Heart left ventricle (tissue), 16 donors: Measurements from ENCODE around the gene PVR. TPM values are rescaled to one million over a fixed set of nuclear protein-coding genes. Genes with fewer than 3 reads are reported as not detected.

ENCODE experiments used
- ATAC-seq, 4 donors: fragments of 200-7000 bp; cut with Tn5 transposase; one replicate each; pipeline ENCODE4 v1.9.1; 2020 to 2022; ENCODE audit warnings: moderate library complexity in 4 of 4, mild to moderate bottlenecking in 3 of 4, moderate number of reproducible peaks in 1 of 4
- DNase-seq, 5 donors: peaks; one replicate each; pipeline ENCODE4 v3.0.0-alpha.2; 2020
- H3K27ac ChIP-seq, 12 donors: fragments of 200-600 bp; sonication (generic) in 4 of 12; one replicate each; pipeline versions ENCODE4 v1.5.0 to v1.8.0; 2016 to 2022; ENCODE audit warnings: mild to moderate bottlenecking in 2 of 12
- H3K27me3 ChIP-seq, 9 donors: fragments of 200-600 bp; sonication (generic) in 2 of 9; one replicate each; pipeline versions ENCODE4 v1.5.1 to v1.8.0; 2016 to 2022; ENCODE audit warnings: mild to moderate bottlenecking in 3 of 9
- H3K36me3 ChIP-seq, 9 donors: fragments of 200-600 bp; sonication (generic) in 2 of 9; one replicate each; pipeline versions ENCODE4 v1.5.0 to v1.8.0; 2018 to 2022; ENCODE audit warnings: mild to moderate bottlenecking in 2 of 9
- H3K4me1 ChIP-seq, 12 donors: fragments of 200-600 bp; sonication (generic) in 4 of 12; one replicate each; pipeline versions ENCODE4 v1.5.0 to v1.8.0; 2016 to 2022; ENCODE audit warnings: mild to moderate bottlenecking in 3 of 12
- H3K4me3 ChIP-seq, 12 donors: fragments of 200-600 bp; sonication (generic) in 4 of 12; one replicate each; pipeline versions ENCODE4 v1.5.0 to v1.8.0; 2017 to 2022; ENCODE audit warnings: mild to moderate bottlenecking in 9 of 12, moderate library complexity in 4 of 12
- H3K9me3 ChIP-seq, 12 donors: fragments of 200-600 bp; sonication (generic) in 4 of 12; one replicate each; pipeline versions ENCODE4 v1.5.0 to v1.8.0; 2016 to 2022; ENCODE audit warnings: mild to moderate bottlenecking in 1 of 12
- POLR2A ChIP-seq, 2 donors: fragments of 450-650 bp; IDR thresholded peaks; one replicate each; pipeline ENCODE4 v1.6.1; 2017; ENCODE audit warnings: antibody characterized with exemption in 2 of 2, mild to moderate bottlenecking in 2 of 2, moderate library complexity in 2 of 2
- WGBS, 4 donors: extraction: QIAGEN DNeasy Blood & Tissue Kit in 2 of 4; methylation state at CpG; one replicate each; pipeline versions ENCODE4 v1.1.5 to v1.1.7; 2013 to 2018; 5-methylcytosine and 5-hydroxymethylcytosine counted together
- intact Hi-C, 10 donors: fragments of 100-400 bp; cut with DNase I; formaldehyde crosslinking; loops; one replicate each; pipeline versions ENCODE4 v1.11.1 to v1.14.2; 2022
- polyA plus RNA-seq, 2 donors: library from polyadenylated mRNA; stranded (reverse); fragments of 200-250 nt; gene quantifications; one replicate each; pipeline ENCODE4 v1.2.3, GENCODE V29; 2013
- total RNA-seq, 9 donors: library from RNA; depleted of rRNA in 2 of 9; stranded (reverse); fragments of >200 nt in 2 of 9; fragmentation: NEBNext Ultra II Directional in 3 of 9; extraction: Animal tissue kit (Norgen Biotek cat#: 25700) in 3 of 9; gene quantifications; one replicate each; pipeline versions ENCODE4 v1.1.0 to v1.2.4, GENCODE V29; 2016 to 2023
- TF ChIP-seq, protein P1 (sequence below), 12 donors: fragments of 200-600 bp; sonication (generic) in 4 of 12; IDR thresholded peaks; one replicate each; pipeline versions ENCODE4 v1.5.0 to v1.8.0; 2018 to 2022; ENCODE audit warnings: antibody characterized with exemption in 12 of 12, mild to moderate bottlenecking in 5 of 12
- donor health status: ischemic (EF 13 %, LVEDD 7.1; RV severe dilation, severe dysfunction).
- donor health status: healthy with polysubstance abuse.
- donor health status: DM: no; HTN: yes; CAD: no.
- donor health status: DM: no; HTN: no; CAD: no.
- donor health status: ischemic (EF 25% LVEDD 6.9; RV normal size, moderate dysfunction).
- donor health status: ischemic (EF 25% LVEDD 5.7; RV mildly dilated, moderate dysfunction).
- donor health status: healthy.
- donor health status: DM: yes; HTN: yes; CAD: no.
- donor health status: ischemic (EF 35%, LVEDD 5.7; RV mildly dilated, moderate dysfunction).
- donor health status: nonischemic (EF 11% LVEDD 7.7; RV severe dilation, severe dysfunction).
- donor health status: DM: yes; HTN: yes; CAD: no.
- donor health status: PGD.
- donor health status: ischemic (EF 29% LVEDD 5.4; RV normal size, mild dysfunction).
- donor health status: nonischemic (EF 23%, LVEDD 6.1; RV moderate dilation, normal function).

The PVR gene
- total and polyA plus RNA-seq, 11 donors = 33.7 to 143 (median 49.1) TPM

GRCh38 chr19:44684892-44685863 is 41.5 kb downstream of the PVR start:
- intact Hi-C loops = loop anchor here in 6 of 10 donors (5.0 to 10.0 kb wide), 4 partner anchors 37 to 162 kb away; partner anchors contain the start of gene NECTIN2 (in 3 of the 6)
- DNase-seq (peak in 3 of 5 donors; percentile 43 to 67 (median 67)), ATAC-seq (peak; percentile 48 to 87 (median 69))
- Histone ChIP-seq H3K27ac (peak overlapping the region; percentile 22 to 86 (median 62)), H3K27me3 (no peaks in the 10 kb centered on the region), H3K36me3 (peaks cover 0 to 13% (median 0%) of the 10 kb centered on the region in 9 donors), H3K9me3 (no peaks in the 10 kb centered on the region), H3K4me3 (peak overlapping the region in 1 of 12 donors; percentile 7), H3K4me1 (peaks cover 0 to 59% (median 6%) of the 10 kb centered on the region in 12 donors)
- TF ChIP-seq, protein P1, sequence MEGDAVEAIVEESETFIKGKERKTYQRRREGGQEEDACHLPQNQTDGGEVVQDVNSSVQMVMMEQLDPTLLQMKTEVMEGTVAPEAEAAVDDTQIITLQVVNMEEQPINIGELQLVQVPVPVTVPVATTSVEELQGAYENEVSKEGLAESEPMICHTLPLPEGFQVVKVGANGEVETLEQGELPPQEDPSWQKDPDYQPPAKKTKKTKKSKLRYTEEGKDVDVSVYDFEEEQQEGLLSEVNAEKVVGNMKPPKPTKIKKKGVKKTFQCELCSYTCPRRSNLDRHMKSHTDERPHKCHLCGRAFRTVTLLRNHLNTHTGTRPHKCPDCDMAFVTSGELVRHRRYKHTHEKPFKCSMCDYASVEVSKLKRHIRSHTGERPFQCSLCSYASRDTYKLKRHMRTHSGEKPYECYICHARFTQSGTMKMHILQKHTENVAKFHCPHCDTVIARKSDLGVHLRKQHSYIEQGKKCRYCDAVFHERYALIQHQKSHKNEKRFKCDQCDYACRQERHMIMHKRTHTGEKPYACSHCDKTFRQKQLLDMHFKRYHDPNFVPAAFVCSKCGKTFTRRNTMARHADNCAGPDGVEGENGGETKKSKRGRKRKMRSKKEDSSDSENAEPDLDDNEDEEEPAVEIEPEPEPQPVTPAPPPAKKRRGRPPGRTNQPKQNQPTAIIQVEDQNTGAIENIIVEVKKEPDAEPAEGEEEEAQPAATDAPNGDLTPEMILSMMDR (IDR thresholded peaks at IDR 0.05) = no peak
- TF ChIP-seq POLR2A (IDR thresholded peaks at IDR 0.05) = no peak
- 47 to 49% (median 48%) methylated on average over 25 of the region's 25 CpGs for WGBS, 4 donors

DNA sequence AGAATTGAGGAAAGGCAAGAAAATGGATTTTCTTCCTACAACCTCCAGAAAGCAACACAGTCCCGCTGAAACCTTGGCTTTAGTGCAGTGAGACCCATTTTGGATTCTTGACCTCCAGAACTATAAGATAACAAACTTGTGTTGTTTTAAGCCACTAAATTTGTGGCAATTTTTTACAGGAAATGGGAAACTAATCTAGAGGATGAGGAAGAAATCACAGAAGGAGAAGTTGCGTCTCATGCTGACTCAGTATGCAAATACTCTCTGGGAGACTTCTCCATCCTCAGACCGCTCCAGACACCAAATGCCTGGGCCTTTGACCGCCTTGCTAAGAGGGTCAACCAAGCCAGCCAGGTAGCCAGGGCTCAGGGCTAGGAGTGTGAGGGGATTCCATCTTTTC is 42.2 kb downstream of the PVR start:
- peak in 2 of 4 donors; percentile 21 to 59 for ATAC-seq
- H3K27ac ChIP-seq = peak overlapping the region in 8 of 12 donors; percentile 38 to 86 (median 68)

GRCh38 chr19:44686896-44687295 is 43.2 kb downstream of the PVR start:
- Histone ChIP-seq H3K9me3 (no peaks in the 10 kb centered on the region), H3K27me3 (no peaks in the 10 kb centered on the region), H3K4me1 (peaks cover 0 to 67% (median 12%) of the 10 kb centered on the region in 12 donors), H3K4me3 (no peak overlapping the region), H3K27ac (peak overlapping the region in 1 of 12 donors; percentile 86), H3K36me3 (peaks cover 0 to 3% (median 0%) of the 10 kb centered on the region in 9 donors)
- no peak for ATAC-seq
- no peak for TF ChIP-seq POLR2A (IDR thresholded peaks at IDR 0.05)
- TF ChIP-seq, protein P1 (IDR thresholded peaks at IDR 0.05) = no peak
- intact Hi-C loops = loop anchor here in 6 of 10 donors (5.0 to 10.0 kb wide), 4 partner anchors 35 to 160 kb away; partner anchors contain the start of gene NECTIN2 (in 3 of the 6)
- no peak for DNase-seq
- WGBS, 4 donors = 79 to 89% (median 85%) methylated on average over 4 of the region's 4 CpGs

More for the DNA sequence above, 42.2 kb downstream of the PVR start:
- Histone ChIP-seq H3K4me3 (no peak overlapping the region), H3K4me1 (peaks cover 0 to 59% (median 6%) of the 10 kb centered on the region in 12 donors), H3K36me3 (peaks cover 0 to 7% (median 0%) of the 10 kb centered on the region in 9 donors), H3K9me3 (no peaks in the 10 kb centered on the region), H3K27me3 (no peaks in the 10 kb centered on the region)
- no peak for DNase-seq
- intact Hi-C loops = loop anchor here in 6 of 10 donors (5.0 to 10.0 kb wide), 4 partner anchors 36 to 161 kb away; partner anchors contain the start of gene NECTIN2 (in 3 of the 6)
- 70 to 81% (median 75%) methylated on average over 4 of the region's 4 CpGs for WGBS, 4 donors
- no peak for TF ChIP-seq POLR2A (IDR thresholded peaks at IDR 0.05)
- TF ChIP-seq, protein P1 (IDR thresholded peaks at IDR 0.05) = no peak

GRCh38 chr19:44687888-44688287 is 44.2 kb downstream of the PVR start:
- H3K27ac ChIP-seq = no peak overlapping the region
- no peaks in the 10 kb centered on the region for H3K27me3 ChIP-seq
- no peak overlapping the region for H3K4me3 ChIP-seq
- ATAC-seq (no peak), DNase-seq (no peak)
- intact Hi-C loops = loop anchor here in 9 of 10 donors (2.0 to 10.0 kb wide), 6 partner anchors 34 to 159 kb away; partner anchors contain the start of gene NECTIN2 (in 3 of the 9)
- H3K9me3 ChIP-seq = no peaks in the 10 kb centered on the region
- peaks cover 0 to 3% (median 0%) of the 10 kb centered on the region in 9 donors for H3K36me3 ChIP-seq
- peaks cover 0 to 73% (median 22%) of the 10 kb centered on the region in 12 donors for H3K4me1 ChIP-seq
- TF ChIP-seq, protein P1 (IDR thresholded peaks at IDR 0.05) = no peak
- TF ChIP-seq POLR2A (IDR thresholded peaks at IDR 0.05) = no peak
- 82 to 92% (median 91%) methylated on average over 7 of the region's 7 CpGs for WGBS, 4 donors
